Measurements from ENCODE around the gene USH1C. TPM values are rescaled to one million over a fixed set of nuclear protein-coding genes. Genes with fewer than 3 reads are reported as not detected.
A peak's percentile ranks its signal among the peaks of the same experiment; 100 is the strongest.

USH1C gene
- total RNA-seq, 1 donor from 2014 or later: 0.24 TPM

- Histone ChIP-seq H2AFZ (replicated peaks) (no peak overlapping the region), H4K20me1 (ENCODE audit: low read depth) (no peaks in the 10 kb centered on the region), H3K9me3 (ENCODE audit: low read depth) (no peaks in the 10 kb centered on the region), H3K4me3 (no peak overlapping the region), H3K79me2 (ENCODE audit: low read depth) (no peaks in the 10 kb centered on the region), H3K4me2 (no peak overlapping the region), H3K27ac (no peak overlapping the region), H3F3A (ENCODE audit: low read depth) (no peaks in the 10 kb centered on the region), H3K36me3 (no peaks in the 10 kb centered on the region), H3K27me3 (peaks cover 45% of the 10 kb centered on the region), H3K4me1 (peaks cover 9% of the 10 kb centered on the region), H3K9ac (no peak overlapping the region)
- DNase-seq (ENCODE audit: low spot score): peak; percentile 63
- Mint-ChIP-seq H3K27me3 (ENCODE audit: insufficient read depth, low read depth) (peaks cover 11% of the 10 kb centered on the region), H3K36me3 (no peaks in the 10 kb centered on the region), H3K4me1 (peaks cover 14% of the 10 kb centered on the region), H3K27ac (no peak overlapping the region), H3K4me3 (no peak overlapping the region), H3K9me3 (no peaks in the 10 kb centered on the region)
- peak; percentile 39 for TF ChIP-seq CTCF (IDR thresholded peaks at IDR 0.05)
- no peak for TF ChIP-seq EZH2phosphoT487 (IDR thresholded peaks at IDR 0.05)
Measured at GRCh38 chr11:17548444-17548843, 4.2 kb upstream of the USH1C start.

- Mint-ChIP-seq H3K27ac (no peak overlapping the region), H3K4me3 (no peak overlapping the region), H3K4me1 (peaks cover 14% of the 10 kb centered on the region), H3K36me3 (no peaks in the 10 kb centered on the region), H3K27me3 (ENCODE audit: insufficient read depth, low read depth) (peaks cover 11% of the 10 kb centered on the region), H3K9me3 (no peaks in the 10 kb centered on the region)
- H3K4me3 ChIP-seq: no peak overlapping the region
- no peak overlapping the region for H3K9ac ChIP-seq
- no peaks in the 10 kb centered on the region for H3F3A ChIP-seq (ENCODE audit: low read depth)
- no peaks in the 10 kb centered on the region for H3K36me3 ChIP-seq
- H3K9me3 ChIP-seq (ENCODE audit: low read depth): no peaks in the 10 kb centered on the region
- H3K27me3 ChIP-seq: peaks cover 50% of the 10 kb centered on the region
- H3K27ac ChIP-seq: no peak overlapping the region
- H2AFZ ChIP-seq (replicated peaks): no peak overlapping the region
- TF ChIP-seq CTCF (IDR thresholded peaks at IDR 0.05) (no peak), EZH2 (IDR thresholded peaks at IDR 0.05) (no peak), EZH2phosphoT487 (IDR thresholded peaks at IDR 0.05) (no peak)
- peaks cover 9% of the 10 kb centered on the region for H3K4me1 ChIP-seq
- H3K79me2 ChIP-seq (ENCODE audit: low read depth): no peaks in the 10 kb centered on the region
- H4K20me1 ChIP-seq (ENCODE audit: low read depth): no peaks in the 10 kb centered on the region
- H3K4me2 ChIP-seq: peak overlapping the region; percentile 78
- no peak for DNase-seq (ENCODE audit: low spot score)
Measured at GRCh38 chr11:17547932-17548331, 3.7 kb upstream of the USH1C start.

GRCh38 chr11:17547051-17547577 is 2.9 kb upstream of the USH1C start, which contains the start of gene OTOG:
Gene OTOG, plus strand, starts transcription at chr11:17547259. Its CDS starts 114 bp downstream, at chr11:17547373.
- DNase-seq (ENCODE audit: low spot score): peak; percentile 86
- Mint-ChIP-seq H3K4me1 (peaks cover 18% of the 10 kb centered on the region), H3K4me3 (peak within 1 kb of the TSS; percentile 76), H3K9me3 (no peaks in the 10 kb centered on the region), H3K36me3 (no peaks in the 10 kb centered on the region), H3K27ac (peak within 1 kb of the TSS; percentile 84), H3K27me3 (ENCODE audit: insufficient read depth, low read depth) (peaks cover 11% of the 10 kb centered on the region)
- Histone ChIP-seq H3K27ac (no peak within 1 kb of the TSS), H3K79me2 (ENCODE audit: low read depth) (no peaks in the 10 kb centered on the region), H4K20me1 (ENCODE audit: low read depth) (no peaks in the 10 kb centered on the region), H3F3A (ENCODE audit: low read depth) (no peaks in the 10 kb centered on the region), H3K4me2 (peak within 1 kb of the TSS; percentile 78), H3K4me3 (peak within 1 kb of the TSS; percentile 39), H3K36me3 (no peaks in the 10 kb centered on the region), H3K27me3 (peaks cover 58% of the 10 kb centered on the region), H3K4me1 (peaks cover 9% of the 10 kb centered on the region), H3K9ac (no peak within 1 kb of the TSS), H2AFZ (replicated peaks) (peak within 1 kb of the TSS; percentile 87), H3K9me3 (ENCODE audit: low read depth) (no peaks in the 10 kb centered on the region)
- no peak for TF ChIP-seq CTCF (IDR thresholded peaks at IDR 0.05)
- TF ChIP-seq EZH2phosphoT487 (IDR thresholded peaks at IDR 0.05): no peak

Measured in neural progenitor cell (in vitro differentiated cells).